ENCODE measurements around the gene HOXB5. TPM values are rescaled to one million over a fixed set of nuclear protein-coding genes. Genes with fewer than 3 reads are reported as not detected.
A peak's percentile ranks its signal among the peaks of the same experiment; 100 is the strongest.

The HOXB5 gene
- total and polyA plus RNA-seq, 5 donors from 2014 or later = not detected

DNA sequence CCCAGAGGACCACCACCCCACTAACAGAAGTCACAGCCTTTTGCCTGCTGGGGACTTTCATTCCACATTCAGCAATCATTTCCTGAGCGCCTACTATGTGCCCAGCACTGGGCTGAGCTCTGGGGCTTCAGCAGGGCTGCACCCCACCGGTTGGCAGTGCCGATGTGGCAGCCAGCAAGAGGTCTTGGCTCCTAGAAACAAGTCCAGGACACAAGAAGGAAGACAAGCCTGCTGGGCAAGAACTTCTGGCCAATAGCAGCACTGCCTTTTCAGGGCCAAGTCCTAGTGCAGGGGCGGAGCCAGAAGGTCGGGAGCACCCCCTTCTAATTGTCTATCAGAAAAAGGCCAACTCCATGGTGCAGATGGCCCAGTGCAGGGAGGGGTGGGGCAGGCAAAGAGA is 45.6 kb upstream of the HOXB5 start:
- Mint-ChIP-seq H3K4me1 (peaks cover 0 to 25% (median 12%) of the 10 kb centered on the region in 4 donors), H3K36me3 (no peaks in the 10 kb centered on the region), H3K27me3 (peaks cover 100% of the 10 kb centered on the region), H3K27ac (no peak overlapping the region), H3K9me3 (no peaks in the 10 kb centered on the region), H3K4me3 (no peak overlapping the region)
- no peak for DNase-seq
- Histone ChIP-seq H3K4me3 (ENCODE audit: low read depth, low read length) (no peak overlapping the region), H3K36me3 (ENCODE audit: control insufficient read depth, insufficient read depth, low read length) (no peaks in the 10 kb centered on the region), H3K9me3 (ENCODE audit: control insufficient read depth in 2 of 2, low read length in 2 of 2) (no peaks in the 10 kb centered on the region), H3K27ac (ENCODE audit: insufficient read depth, low read length, poor library complexity, severe bottlenecking) (no peak overlapping the region), H3K4me1 (ENCODE audit: control insufficient read depth, insufficient read depth, low read length, poor library complexity, severe bottlenecking) (peaks cover 18% of the 10 kb centered on the region), H3K27me3 (ENCODE audit: control insufficient read depth, insufficient read depth, low read length) (peaks cover 59% of the 10 kb centered on the region)
- ATAC-seq (ENCODE audit: low read depth in 2 of 2) = no peak

DNA sequence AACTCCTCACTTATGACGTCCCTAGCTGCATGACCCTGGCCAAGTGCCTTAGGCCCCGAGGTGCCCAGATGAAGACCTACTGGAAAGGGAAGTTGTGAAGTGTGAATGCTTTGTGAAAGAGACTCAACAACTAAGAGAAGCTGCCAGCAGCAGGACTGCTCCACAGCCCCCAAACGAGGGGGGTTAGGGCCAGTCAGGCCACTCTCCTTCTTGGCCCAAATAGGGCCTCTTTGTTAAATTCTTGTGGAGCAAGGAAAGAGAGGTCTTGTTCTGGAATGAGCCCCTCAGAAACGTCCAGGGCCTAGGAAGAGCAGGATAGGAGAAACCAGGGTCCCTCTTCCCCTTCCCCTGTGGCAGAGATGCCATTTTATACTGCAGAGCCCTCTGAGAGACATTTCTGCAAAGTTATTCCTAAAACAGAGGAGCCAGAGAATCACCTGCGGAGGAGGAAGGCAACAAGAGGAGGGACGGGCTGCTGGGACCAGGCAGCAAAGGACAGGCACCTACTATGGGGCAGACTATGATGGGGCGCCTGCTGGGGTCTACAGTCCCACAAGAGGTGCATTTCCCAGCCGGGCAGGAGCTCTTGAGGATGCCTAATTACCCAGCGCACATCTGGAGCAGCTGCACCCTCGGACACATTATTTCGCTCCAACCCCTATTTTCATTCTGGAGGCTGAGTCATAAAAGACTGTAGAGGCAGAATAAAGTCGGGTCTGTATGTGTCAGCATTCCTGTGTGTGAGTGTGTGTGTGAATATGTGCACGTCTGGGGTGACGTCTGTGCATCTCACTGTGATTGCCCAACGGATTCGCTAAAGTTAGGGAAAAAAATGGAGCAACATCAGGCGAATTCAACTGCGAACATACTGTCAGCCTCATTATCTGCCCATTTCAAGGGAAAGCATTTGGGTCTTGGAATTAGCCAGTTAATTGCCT is 44.0 kb upstream of the HOXB5 start:
- peaks cover 26% of the 10 kb centered on the region for H3K4me1 ChIP-seq (ENCODE audit: control insufficient read depth, insufficient read depth, low read length, poor library complexity, severe bottlenecking)
- Mint-ChIP-seq H3K27me3 (peaks cover 97% of the 10 kb centered on the region), H3K4me1 (peaks cover 4 to 31% (median 14%) of the 10 kb centered on the region in 4 donors), H3K4me3 (no peak overlapping the region), H3K27ac (no peak overlapping the region), H3K36me3 (peaks cover 4% of the 10 kb centered on the region), H3K9me3 (no peaks in the 10 kb centered on the region)
- no peak for ATAC-seq (ENCODE audit: low read depth in 2 of 2)
- H3K27me3 ChIP-seq (ENCODE audit: control insufficient read depth, insufficient read depth, low read length) = peaks cover 54% of the 10 kb centered on the region
- DNase-seq = no peak
- H3K9me3 ChIP-seq (ENCODE audit: control insufficient read depth in 2 of 2, low read length in 2 of 2) = no peaks in the 10 kb centered on the region
- H3K4me3 ChIP-seq (ENCODE audit: low read depth, low read length) = no peak overlapping the region
- H3K27ac ChIP-seq (ENCODE audit: insufficient read depth, low read length, poor library complexity, severe bottlenecking) = no peak overlapping the region
- no peaks in the 10 kb centered on the region for H3K36me3 ChIP-seq (ENCODE audit: control insufficient read depth, insufficient read depth, low read length)

GRCh38 chr17:48636177-48637018 is 42.8 kb upstream of the HOXB5 start:
- Mint-ChIP-seq H3K36me3 (peaks cover 5% of the 10 kb centered on the region), H3K4me3 (no peak overlapping the region), H3K27me3 (peaks cover 97% of the 10 kb centered on the region), H3K27ac (peak overlapping the region in 1 of 3 donors; percentile 71), H3K9me3 (no peaks in the 10 kb centered on the region), H3K4me1 (peaks cover 4 to 21% (median 12%) of the 10 kb centered on the region in 4 donors)
- Histone ChIP-seq H3K27me3 (ENCODE audit: control insufficient read depth, insufficient read depth, low read length) (peaks cover 60% of the 10 kb centered on the region), H3K36me3 (ENCODE audit: control insufficient read depth, insufficient read depth, low read length) (no peaks in the 10 kb centered on the region), H3K27ac (ENCODE audit: insufficient read depth, low read length, poor library complexity, severe bottlenecking) (no peak overlapping the region), H3K4me3 (ENCODE audit: low read depth, low read length) (no peak overlapping the region), H3K9me3 (ENCODE audit: control insufficient read depth in 2 of 2, low read length in 2 of 2) (no peaks in the 10 kb centered on the region), H3K4me1 (ENCODE audit: control insufficient read depth, insufficient read depth, low read length, poor library complexity, severe bottlenecking) (peaks cover 14% of the 10 kb centered on the region)
- peak; percentile 50 to 52 for ATAC-seq (ENCODE audit: low read depth in 2 of 2)
- peak in 2 of 3 donors; percentile 34 to 70 for DNase-seq

DNA sequence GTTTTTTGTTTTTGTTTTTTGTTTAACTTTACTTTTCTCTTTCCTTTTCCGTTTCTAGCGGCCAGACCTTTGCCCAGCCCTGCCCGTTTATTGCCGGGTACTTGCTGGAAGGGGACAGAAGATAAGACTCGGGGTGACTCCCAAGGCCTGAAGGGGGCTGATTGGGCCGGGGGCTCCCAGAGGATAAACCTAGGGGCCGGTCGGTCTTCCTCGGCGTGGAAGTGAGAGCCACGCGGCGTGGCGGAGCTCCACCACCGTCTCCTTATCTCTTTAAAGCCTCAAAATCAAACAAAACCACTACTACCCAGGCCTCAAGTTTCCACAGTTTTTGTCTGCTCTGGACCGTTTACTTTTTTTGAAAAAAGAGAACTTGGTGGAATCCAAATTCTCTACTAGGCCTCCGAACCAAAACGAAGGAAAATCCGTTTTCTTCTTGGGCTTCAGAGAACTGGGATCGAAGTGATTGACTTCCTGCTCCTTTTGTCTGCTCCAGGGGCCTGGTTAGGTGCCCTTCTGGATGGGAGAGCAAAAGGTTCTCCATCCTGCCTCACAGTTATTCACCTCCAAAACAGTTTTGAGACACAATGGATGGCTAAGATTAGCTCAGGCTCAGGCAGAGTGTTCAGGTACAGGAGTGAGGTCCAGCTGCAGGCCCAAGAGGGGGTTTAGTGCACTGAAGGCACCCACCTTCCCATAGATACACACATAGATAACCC is 41.1 kb upstream of the HOXB5 start:
- H3K9me3 ChIP-seq (ENCODE audit: control insufficient read depth in 2 of 2, low read length in 2 of 2) = no peaks in the 10 kb centered on the region
- ATAC-seq (ENCODE audit: low read depth in 2 of 2) = no peak
- H3K4me3 Mint-ChIP-seq = peak overlapping the region in 2 of 4 donors; percentile 16 to 28
- H3K4me3 ChIP-seq (ENCODE audit: low read depth, low read length) = no peak overlapping the region
- peaks cover 61% of the 10 kb centered on the region for H3K27me3 ChIP-seq (ENCODE audit: control insufficient read depth, insufficient read depth, low read length)
- H3K27me3 Mint-ChIP-seq = peaks cover 97% of the 10 kb centered on the region
- H3K4me1 Mint-ChIP-seq = peaks cover 4 to 20% (median 9%) of the 10 kb centered on the region in 4 donors
- no peaks in the 10 kb centered on the region for H3K36me3 ChIP-seq (ENCODE audit: control insufficient read depth, insufficient read depth, low read length)
- no peak overlapping the region for H3K27ac ChIP-seq (ENCODE audit: insufficient read depth, low read length, poor library complexity, severe bottlenecking)
- H3K4me1 ChIP-seq (ENCODE audit: control insufficient read depth, insufficient read depth, low read length, poor library complexity, severe bottlenecking) = peaks cover 14% of the 10 kb centered on the region
- no peak overlapping the region for H3K27ac Mint-ChIP-seq
- peaks cover 0 to 2% (median 0%) of the 10 kb centered on the region in 7 donors for H3K9me3 Mint-ChIP-seq
- DNase-seq = no peak
- peaks cover 5% of the 10 kb centered on the region for H3K36me3 Mint-ChIP-seq

GRCh38 chr17:48633266-48633677 is 39.7 kb upstream of the HOXB5 start:
- Histone ChIP-seq H3K27me3 (ENCODE audit: control insufficient read depth, insufficient read depth, low read length) (peaks cover 66% of the 10 kb centered on the region), H3K4me1 (ENCODE audit: control insufficient read depth, insufficient read depth, low read length, poor library complexity, severe bottlenecking) (peaks cover 14% of the 10 kb centered on the region), H3K4me3 (ENCODE audit: low read depth, low read length) (no peak overlapping the region), H3K27ac (ENCODE audit: insufficient read depth, low read length, poor library complexity, severe bottlenecking) (no peak overlapping the region), H3K9me3 (ENCODE audit: control insufficient read depth in 2 of 2, low read length in 2 of 2) (no peaks in the 10 kb centered on the region), H3K36me3 (ENCODE audit: control insufficient read depth, insufficient read depth, low read length) (no peaks in the 10 kb centered on the region)
- peaks cover 4 to 20% (median 9%) of the 10 kb centered on the region in 4 donors for H3K4me1 Mint-ChIP-seq
- no peak overlapping the region for H3K27ac Mint-ChIP-seq
- H3K27me3 Mint-ChIP-seq = peaks cover 97% of the 10 kb centered on the region
- peaks cover 0 to 2% (median 0%) of the 10 kb centered on the region in 7 donors for H3K9me3 Mint-ChIP-seq
- H3K36me3 Mint-ChIP-seq = peaks cover 5% of the 10 kb centered on the region
- DNase-seq (no peak), ATAC-seq (ENCODE audit: low read depth in 2 of 2) (no peak)
- peak overlapping the region in 1 of 4 donors; percentile 67 for H3K4me3 Mint-ChIP-seq

DNA sequence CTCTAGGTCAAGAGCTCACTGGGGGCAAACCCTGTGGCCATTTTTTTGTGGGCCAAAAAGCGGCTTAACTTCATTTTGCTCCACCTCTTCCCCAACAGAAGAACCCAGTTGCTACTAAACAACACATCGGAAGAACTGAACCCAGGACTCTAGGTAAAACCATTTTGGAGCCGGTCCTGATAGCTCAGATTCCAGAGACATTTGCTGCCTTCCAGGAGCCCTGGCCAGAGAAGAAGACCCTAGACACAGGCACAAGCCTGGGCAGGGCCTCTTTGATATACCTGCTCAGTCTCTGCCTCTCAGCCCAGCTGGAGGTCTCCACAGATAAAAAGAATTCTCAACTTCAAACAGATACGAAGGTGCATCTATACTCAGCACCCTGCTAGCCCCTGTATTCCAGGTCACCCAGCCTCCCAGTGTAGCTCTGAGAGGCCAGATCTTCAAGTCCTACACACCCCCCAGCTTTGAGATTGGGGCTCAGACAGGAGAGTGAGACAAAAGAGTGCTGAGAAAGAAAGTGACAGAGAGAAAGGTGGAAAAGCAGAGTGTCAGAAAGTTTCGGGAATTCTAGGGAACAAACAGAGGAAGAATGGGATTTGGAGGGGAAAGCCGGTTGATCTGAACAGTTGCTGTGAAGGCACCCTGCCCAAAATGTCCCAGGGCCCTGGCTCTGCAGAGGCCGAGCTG is 39.1 kb upstream of the HOXB5 start:
- Histone ChIP-seq H3K4me1 (ENCODE audit: control insufficient read depth, insufficient read depth, low read length, poor library complexity, severe bottlenecking) (peaks cover 14% of the 10 kb centered on the region), H3K27ac (ENCODE audit: insufficient read depth, low read length, poor library complexity, severe bottlenecking) (no peak overlapping the region), H3K36me3 (ENCODE audit: control insufficient read depth, insufficient read depth, low read length) (no peaks in the 10 kb centered on the region), H3K9me3 (ENCODE audit: control insufficient read depth in 2 of 2, low read length in 2 of 2) (no peaks in the 10 kb centered on the region), H3K27me3 (ENCODE audit: control insufficient read depth, insufficient read depth, low read length) (peaks cover 65% of the 10 kb centered on the region), H3K4me3 (ENCODE audit: low read depth, low read length) (no peak overlapping the region)
- Mint-ChIP-seq H3K27ac (no peak overlapping the region), H3K36me3 (peaks cover 5% of the 10 kb centered on the region), H3K4me3 (peak overlapping the region in 3 of 4 donors; percentile 8 to 75 (median 67)), H3K9me3 (peaks cover 0 to 2% (median 0%) of the 10 kb centered on the region in 7 donors), H3K4me1 (peaks cover 4 to 20% (median 9%) of the 10 kb centered on the region in 4 donors), H3K27me3 (peaks cover 97% of the 10 kb centered on the region)
- ATAC-seq (ENCODE audit: low read depth in 2 of 2) = no peak
- no peak for DNase-seq

All from CD4-positive, CD25-positive, alpha-beta regulatory T cell (primary cell).